GM18870 (cell line): ENCODE measurements around the gene APOBEC3F.
"Not testable (repeated sequence)": the region's sequence is repeated elsewhere in the genome, so short reads cannot be mapped to it uniquely, and the experiment has no call there.

Experiments used
- ATAC-seq: cut with Tn5 transposase; IDR thresholded peaks from one replicate; pipeline ENCODE4 v1.9.1; 2021; ENCODE audit warnings: moderate library complexity; ENCODE audit not compliant: unreplicated experiment

APOBEC3F gene

GRCh38 chr22:39040538-39041296 is at the start of gene APOBEC3F:
Gene APOBEC3F (plus strand): TSS chr22:39040864. CDS start chr22:39040961, 97 bp downstream.
- ATAC-seq = peak; percentile 87

GRCh38 chr22:38992871-38993371 is 47.7 kb upstream of the APOBEC3F start:
- not testable (repeated sequence) for ATAC-seq

GRCh38 chr22:38996105-38996504 is 44.6 kb upstream of the APOBEC3F start:
- ATAC-seq = no peak

- no peak for ATAC-seq
Measured at GRCh38 chr22:38997518-38997917, 43.1 kb upstream of the APOBEC3F start.

GRCh38 chr22:39003165-39003638 is 37.5 kb upstream of the APOBEC3F start:
- no peak for ATAC-seq

GRCh38 chr22:39007177-39007576 is 33.5 kb upstream of the APOBEC3F start:
- no peak for ATAC-seq

GRCh38 chr22:39008271-39008850 is 32.3 kb upstream of the APOBEC3F start:
- not testable (repeated sequence) for ATAC-seq

GRCh38 chr22:39010946-39011345 is 29.7 kb upstream of the APOBEC3F start:
- no peak for ATAC-seq

- ATAC-seq = no peak
Measured at GRCh38 chr22:39012533-39013511, 27.8 kb upstream of the APOBEC3F start.

GRCh38 chr22:39013561-39013941 is 27.1 kb upstream of the APOBEC3F start:
- ATAC-seq = not testable (repeated sequence)

GRCh38 chr22:39013942-39014722 is 26.5 kb upstream of the APOBEC3F start, which contains the start of gene APOBEC3C:
Gene APOBEC3C (plus strand): TSS chr22:39014257. CDS start chr22:39014363, 106 bp downstream.
- no peak for ATAC-seq

- not testable (repeated sequence) for ATAC-seq
Measured at GRCh38 chr22:39014723-39015121, 25.9 kb upstream of the APOBEC3F start.

GRCh38 chr22:39016592-39016991 is 24.1 kb upstream of the APOBEC3F start:
- no peak for ATAC-seq

- no peak for ATAC-seq
Measured at GRCh38 chr22:39017596-39018365, 22.9 kb upstream of the APOBEC3F start.

- not testable (repeated sequence) for ATAC-seq
Measured at GRCh38 chr22:39020021-39020651, 20.5 kb upstream of the APOBEC3F start.

GRCh38 chr22:39021552-39022250 is 19.0 kb upstream of the APOBEC3F start:
- ATAC-seq = no peak

- no peak for ATAC-seq
Measured at GRCh38 chr22:39024519-39025308, 15.9 kb upstream of the APOBEC3F start.
